Measurements from ENCODE around the gene CERS2.

DNA sequence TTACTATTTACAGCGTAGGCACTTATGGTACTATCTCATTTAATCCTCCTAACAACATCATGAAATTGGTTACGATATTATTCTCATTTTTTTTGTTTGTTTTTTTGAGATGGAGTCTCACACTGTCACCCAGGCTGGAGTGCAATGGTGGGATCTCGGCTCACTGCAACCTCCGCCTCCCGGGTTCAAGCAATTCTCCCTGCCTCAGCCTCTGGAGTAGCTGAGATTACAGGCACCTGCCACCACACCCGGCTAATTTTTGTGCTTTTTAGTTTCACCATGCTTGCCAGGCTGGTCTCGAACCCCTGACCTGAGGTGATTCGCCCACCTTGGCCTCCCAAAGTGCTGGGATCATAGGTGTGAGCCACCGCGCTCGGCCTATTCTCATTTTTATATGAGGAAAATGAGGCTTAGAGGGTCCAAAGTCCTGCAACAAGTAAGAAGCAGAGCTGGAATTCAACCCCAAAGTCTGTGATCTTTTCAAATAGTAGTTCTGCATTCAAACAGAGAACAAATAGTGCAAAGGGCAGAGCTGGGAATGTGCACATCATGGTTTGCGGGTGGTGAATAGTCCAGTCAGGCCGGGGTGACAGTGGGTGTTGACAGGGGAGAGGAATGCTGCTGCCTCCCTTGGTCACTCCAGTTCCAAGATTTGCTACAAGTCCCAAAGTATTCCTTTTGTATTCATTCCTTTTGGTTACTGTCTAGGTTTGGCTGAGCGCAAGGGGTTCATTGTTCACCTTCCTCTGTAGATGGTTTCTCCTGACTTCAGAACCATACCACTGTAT lies 38.2 kb upstream of the CERS2 start:
- TF ChIP-seq, protein P1, sequence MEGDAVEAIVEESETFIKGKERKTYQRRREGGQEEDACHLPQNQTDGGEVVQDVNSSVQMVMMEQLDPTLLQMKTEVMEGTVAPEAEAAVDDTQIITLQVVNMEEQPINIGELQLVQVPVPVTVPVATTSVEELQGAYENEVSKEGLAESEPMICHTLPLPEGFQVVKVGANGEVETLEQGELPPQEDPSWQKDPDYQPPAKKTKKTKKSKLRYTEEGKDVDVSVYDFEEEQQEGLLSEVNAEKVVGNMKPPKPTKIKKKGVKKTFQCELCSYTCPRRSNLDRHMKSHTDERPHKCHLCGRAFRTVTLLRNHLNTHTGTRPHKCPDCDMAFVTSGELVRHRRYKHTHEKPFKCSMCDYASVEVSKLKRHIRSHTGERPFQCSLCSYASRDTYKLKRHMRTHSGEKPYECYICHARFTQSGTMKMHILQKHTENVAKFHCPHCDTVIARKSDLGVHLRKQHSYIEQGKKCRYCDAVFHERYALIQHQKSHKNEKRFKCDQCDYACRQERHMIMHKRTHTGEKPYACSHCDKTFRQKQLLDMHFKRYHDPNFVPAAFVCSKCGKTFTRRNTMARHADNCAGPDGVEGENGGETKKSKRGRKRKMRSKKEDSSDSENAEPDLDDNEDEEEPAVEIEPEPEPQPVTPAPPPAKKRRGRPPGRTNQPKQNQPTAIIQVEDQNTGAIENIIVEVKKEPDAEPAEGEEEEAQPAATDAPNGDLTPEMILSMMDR (IDR thresholded peaks at IDR 0.05): no peak
- TF ChIP-seq POLR2A (IDR thresholded peaks at IDR 0.05): no peak
